ENCODE measurements around the gene TOM1. TPM values are rescaled to one million over a fixed set of nuclear protein-coding genes. Genes with fewer than 3 reads are reported as not detected.
A peak's percentile ranks its signal among the peaks of the same experiment; 100 is the strongest.

TOM1 gene
- total and polyA plus RNA-seq, 10 of the 15 experiments (the other 5 are each of a cell fraction or from before 2014, with no cell fraction given) = 2.2 to 64.6 (median 40.3) TPM

- no peak for TF ChIP-seq SUPT20H (IDR thresholded peaks at IDR 0.05; ENCODE audit: borderline replicate concordance, control insufficient read depth, low read depth, low read length)
- TF ChIP-seq BHLHE40 (IDR thresholded peaks at IDR 0.05; ENCODE audit: borderline replicate concordance in 1 of 2, low read depth in 2 of 2, low read length in 1 of 2) = peak; percentile 66 to 81; a peak in 3 of 4 replicates
- peak; percentile 64; the same call in 1 of the 2 replicates for TF ChIP-seq ZNF592 (IDR thresholded peaks at IDR 0.05)
- TF ChIP-seq BRCA1 (IDR thresholded peaks at IDR 0.05; ENCODE audit: low read depth, low read length) = no peak
- TF ChIP-seq PBX3 (IDR thresholded peaks at IDR 0.05; ENCODE audit: insufficient replicate concordance, low read depth, low read length) = no peak
- peak; percentile 59 for TF ChIP-seq SIN3A (IDR thresholded peaks at IDR 0.05; ENCODE audit: low read depth, low read length)
- no peak; the same call in 1 of the 2 replicates for TF ChIP-seq ZBTB40 (IDR thresholded peaks at IDR 0.05; ENCODE audit: borderline replicate concordance)
- TF ChIP-seq GATAD2B (conservative IDR thresholded peaks at IDR 0.05; ENCODE audit: low read depth) = peak; percentile 84
- 0 out of 2 replicates have a peak, but pooled peaks have one; percentile 0 for TF ChIP-seq RAD21 (IDR thresholded peaks at IDR 0.05; ENCODE audit: insufficient read depth, low read depth, low read length)
- TF ChIP-seq NFYA (IDR thresholded peaks at IDR 0.05; ENCODE audit: borderline replicate concordance, low read depth, low read length) = no peak
- TF ChIP-seq CREB1 (IDR thresholded peaks at IDR 0.05; ENCODE audit: low read depth) = peak; percentile 50; the same call in 1 of the 2 replicates
- TF ChIP-seq ATF2 (IDR thresholded peaks at IDR 0.05; ENCODE audit: low read length) = no peak
- no peak for TF ChIP-seq E2F4 (IDR thresholded peaks at IDR 0.05; ENCODE audit: low read depth, low read length)
- no peak for TF ChIP-seq ZNF384 (IDR thresholded peaks at IDR 0.05; ENCODE audit: borderline replicate concordance, low read depth, low read length)
- no peak for TF ChIP-seq NRF1 (conservative IDR thresholded peaks at IDR 0.05; ENCODE audit: low read depth, low read length)
- 0 out of 2 replicates have a peak, but pooled peaks have one; percentile 20 for TF ChIP-seq TARDBP (IDR thresholded peaks at IDR 0.05; ENCODE audit: borderline replicate concordance)
Observed at GRCh38 chr22:35376728-35377472, 77.2 kb downstream of the TOM1 start (continued).

Measured in GM12878 (cell line).